Measurements from ENCODE around the gene CAMTA1.
"Not testable (repeated sequence)": the region's sequence is repeated elsewhere in the genome, so short reads cannot be mapped to it uniquely, and the experiment has no call there.

Gene CAMTA1

GRCh38 chr1:7786795-7787194 lies 1001.5 kb downstream of the CAMTA1 start:
- Histone ChIP-seq H4K20me1 (ENCODE audit: insufficient read depth, low read length) (no peaks in the 10 kb centered on the region), H3K79me2 (ENCODE audit: low read length) (no peaks in the 10 kb centered on the region), H3K4me2 (ENCODE audit: low read depth, low read length) (no peak overlapping the region), H3F3A (ENCODE audit: insufficient read depth, low read length) (peaks cover 8% of the 10 kb centered on the region; the same call in 1 of the 2 replicates), H3K4me3 (ENCODE audit: low read length) (no peak overlapping the region), H3K4me1 (ENCODE audit: low read length) (peaks cover 9% of the 10 kb centered on the region; the same call in 1 of the 2 replicates), H3K9me3 (replicated peaks; ENCODE audit: insufficient read depth, low read length) (no peaks in the 10 kb centered on the region), H3K27ac (ENCODE audit: low read length) (no peak overlapping the region), H3K27me3 (replicated peaks; ENCODE audit: insufficient read depth, low read length) (no peaks in the 10 kb centered on the region; the same call in 1 of the 2 replicates), H3K9me2 (replicated peaks; ENCODE audit: insufficient read depth, low read length) (no peaks in the 10 kb centered on the region), H3K9ac (ENCODE audit: low read length) (no peak overlapping the region), H2AFZ (ENCODE audit: low read length) (no peak overlapping the region), H3K36me3 (replicated peaks; ENCODE audit: insufficient read depth, low read length) (no peaks in the 10 kb centered on the region)
- DNase-seq, result no peak
- TF ChIP-seq EZH2 (optimal IDR thresholded peaks at IDR 0.05; ENCODE audit: low read depth, low read length) (no peak), EZH2phosphoT487 (IDR thresholded peaks at IDR 0.05; ENCODE audit: low read length) (no peak), CTCF (IDR thresholded peaks at IDR 0.05; ENCODE audit: low read length) (no peak)

- no peak for DNase-seq
- Histone ChIP-seq H3K27ac (ENCODE audit: low read length) (no peak overlapping the region), H3K4me2 (ENCODE audit: low read depth, low read length) (no peak overlapping the region), H3K9ac (ENCODE audit: low read length) (no peak overlapping the region), H3K36me3 (replicated peaks; ENCODE audit: insufficient read depth, low read length) (no peaks in the 10 kb centered on the region), H3K79me2 (ENCODE audit: low read length) (no peaks in the 10 kb centered on the region), H3K9me3 (replicated peaks; ENCODE audit: insufficient read depth, low read length) (no peaks in the 10 kb centered on the region), H2AFZ (ENCODE audit: low read length) (no peak overlapping the region), H4K20me1 (ENCODE audit: insufficient read depth, low read length) (no peaks in the 10 kb centered on the region), H3K4me1 (ENCODE audit: low read length) (no peaks in the 10 kb centered on the region), H3K9me2 (replicated peaks; ENCODE audit: insufficient read depth, low read length) (no peaks in the 10 kb centered on the region), H3K4me3 (ENCODE audit: low read length) (no peak overlapping the region), H3F3A (ENCODE audit: insufficient read depth, low read length) (no peaks in the 10 kb centered on the region), H3K27me3 (replicated peaks; ENCODE audit: insufficient read depth, low read length) (peaks cover 21% of the 10 kb centered on the region)
- TF ChIP-seq EZH2 (optimal IDR thresholded peaks at IDR 0.05; ENCODE audit: low read depth, low read length), result no peak
- TF ChIP-seq EZH2phosphoT487 (IDR thresholded peaks at IDR 0.05; ENCODE audit: low read length), result no peak
- no peak for TF ChIP-seq CTCF (IDR thresholded peaks at IDR 0.05; ENCODE audit: low read length)
These were observed 1004.6 kb downstream of the CAMTA1 start for GRCh38 chr1:7789828-7790227.

- not testable (repeated sequence) for DNase-seq; H3K4me1 ChIP-seq (ENCODE audit: low read length); H3K9me2 ChIP-seq (replicated peaks; ENCODE audit: insufficient read depth, low read length); H3K27ac ChIP-seq (ENCODE audit: low read length); H3K9me3 ChIP-seq (replicated peaks; ENCODE audit: insufficient read depth, low read length); H3K36me3 ChIP-seq (replicated peaks; ENCODE audit: insufficient read depth, low read length); H3K4me3 ChIP-seq (ENCODE audit: low read length); H3K9ac ChIP-seq (ENCODE audit: low read length); H3F3A ChIP-seq (ENCODE audit: insufficient read depth, low read length); H2AFZ ChIP-seq (ENCODE audit: low read length); H3K79me2 ChIP-seq (ENCODE audit: low read length); H3K4me2 ChIP-seq (ENCODE audit: low read depth, low read length); H4K20me1 ChIP-seq (ENCODE audit: insufficient read depth, low read length)
- peaks cover 27% of the 10 kb centered on the region for H3K27me3 ChIP-seq (replicated peaks; ENCODE audit: insufficient read depth, low read length)
These were observed 1005.8 kb downstream of the CAMTA1 start for GRCh38 chr1:7791027-7791426.

- no peak overlapping the region for H2AFZ ChIP-seq (ENCODE audit: low read length)
- peaks cover 43% of the 10 kb centered on the region for H3K27me3 ChIP-seq (replicated peaks; ENCODE audit: insufficient read depth, low read length)
- H4K20me1 ChIP-seq (ENCODE audit: insufficient read depth, low read length), result no peaks in the 10 kb centered on the region
- H3K79me2 ChIP-seq (ENCODE audit: low read length), result no peaks in the 10 kb centered on the region
- no peak overlapping the region for H3K27ac ChIP-seq (ENCODE audit: low read length)
- H3K9me3 ChIP-seq (replicated peaks; ENCODE audit: insufficient read depth, low read length), result no peaks in the 10 kb centered on the region
- no peak overlapping the region for H3K9ac ChIP-seq (ENCODE audit: low read length)
- no peak for DNase-seq
- no peak overlapping the region for H3K4me2 ChIP-seq (ENCODE audit: low read depth, low read length)
- H3K9me2 ChIP-seq (replicated peaks; ENCODE audit: insufficient read depth, low read length), result no peaks in the 10 kb centered on the region
- no peaks in the 10 kb centered on the region for H3K36me3 ChIP-seq (replicated peaks; ENCODE audit: insufficient read depth, low read length)
- H3K4me1 ChIP-seq (ENCODE audit: low read length), result no peaks in the 10 kb centered on the region
- TF ChIP-seq CTCF (IDR thresholded peaks at IDR 0.05; ENCODE audit: low read length) (no peak), EZH2phosphoT487 (IDR thresholded peaks at IDR 0.05; ENCODE audit: low read length) (no peak), EZH2 (optimal IDR thresholded peaks at IDR 0.05; ENCODE audit: low read depth, low read length) (no peak)
- no peaks in the 10 kb centered on the region for H3F3A ChIP-seq (ENCODE audit: insufficient read depth, low read length)
- no peak overlapping the region for H3K4me3 ChIP-seq (ENCODE audit: low read length)
These were observed 1010.2 kb downstream of the CAMTA1 start for GRCh38 chr1:7795406-7795805.
